DND-41 (cell line): ENCODE measurements around the gene INMT.

Experiments
- ATAC-seq: fragments of 200-7000 bp; cut with Tn5 transposase; 3 replicates; pipeline ENCODE4 v1.9.1; 2021; ENCODE audit warnings: low read depth; ENCODE audit not compliant: insufficient read depth
- DNase-seq: peaks from one replicate; pipeline ENCODE4 v3.0.0-alpha.2; 2020
- H2AFZ ChIP-seq: 2 replicates; pipeline ENCODE4 v1.6.0; 2012; ENCODE audit warnings: low read depth, low read length
- H3K27ac ChIP-seq: 2 replicates; pipeline ENCODE4 v1.5.1; 2012; ENCODE audit warnings: low read length, inconsistent platforms
- H3K27me3 ChIP-seq: fragments of 200-600 bp; sonication (generic); 2 replicates; pipeline ENCODE4 v1.6.0; 2012; ENCODE audit warnings: low read length, mild to moderate bottlenecking, inconsistent platforms; ENCODE audit not compliant: insufficient read depth, poor library complexity
- H3K36me3 ChIP-seq: 2 replicates; pipeline ENCODE4 v1.5.1; 2012; ENCODE audit warnings: low read length, inconsistent platforms; ENCODE audit not compliant: insufficient read depth
- H3K4me1 ChIP-seq: 2 replicates; pipeline ENCODE4 v1.5.1; 2012; ENCODE audit warnings: mild to moderate bottlenecking, low read length; ENCODE audit not compliant: insufficient read depth
- H3K4me2 ChIP-seq: 2 replicates; pipeline ENCODE4 v1.6.0; 2012; ENCODE audit warnings: mild to moderate bottlenecking, moderate library complexity, low read length, inconsistent platforms; ENCODE audit not compliant: insufficient read depth
- H3K4me3 ChIP-seq, 2 experiments: fragments of 200-600 bp in 1 of 2; shearing (Covaris generic) in 1 of 2; 2 replicates each; pipeline ENCODE4 v1.5.1; 2012 to 2016; ENCODE audit warnings: inconsistent platforms in 2 of 2, low read length in 2 of 2, mild to moderate bottlenecking in 2 of 2, low read depth in 1 of 2, moderate library complexity in 1 of 2
- H3K79me2 ChIP-seq: 2 replicates; pipeline ENCODE4 v1.6.0; 2012; ENCODE audit warnings: low read length, inconsistent platforms; ENCODE audit not compliant: insufficient read depth
- H3K9ac ChIP-seq: 2 replicates; pipeline ENCODE4 v1.6.0; 2012; ENCODE audit warnings: low read depth, mild to moderate bottlenecking, inconsistent platforms, low read length, moderate library complexity
- H3K9me3 ChIP-seq: 2 replicates; pipeline ENCODE4 v1.5.1; 2012; ENCODE audit warnings: low read length, moderate library complexity, mild to moderate bottlenecking, inconsistent platforms; ENCODE audit not compliant: insufficient read depth, severe bottlenecking
- H4K20me1 ChIP-seq: 2 replicates; pipeline ENCODE4 v1.6.0; 2012; ENCODE audit warnings: low read length; ENCODE audit not compliant: insufficient read depth
- CTCF ChIP-seq: IDR thresholded peaks from 2 replicates; pipeline ENCODE4 v1.5.1; 2012; ENCODE audit warnings: borderline replicate concordance, low read length, moderate library complexity, mild to moderate bottlenecking; ENCODE audit not compliant: poor library complexity, severe bottlenecking; ENCODE audit errors: extremely low read depth
- EZH2 ChIP-seq: IDR thresholded peaks from 3 replicates; pipeline ENCODE4 v1.6.1; 2012; ENCODE audit warnings: borderline replicate concordance, low read depth, mild to moderate bottlenecking, moderate library complexity, low read length, inconsistent platforms; ENCODE audit not compliant: severe bottlenecking

INMT gene

DNA sequence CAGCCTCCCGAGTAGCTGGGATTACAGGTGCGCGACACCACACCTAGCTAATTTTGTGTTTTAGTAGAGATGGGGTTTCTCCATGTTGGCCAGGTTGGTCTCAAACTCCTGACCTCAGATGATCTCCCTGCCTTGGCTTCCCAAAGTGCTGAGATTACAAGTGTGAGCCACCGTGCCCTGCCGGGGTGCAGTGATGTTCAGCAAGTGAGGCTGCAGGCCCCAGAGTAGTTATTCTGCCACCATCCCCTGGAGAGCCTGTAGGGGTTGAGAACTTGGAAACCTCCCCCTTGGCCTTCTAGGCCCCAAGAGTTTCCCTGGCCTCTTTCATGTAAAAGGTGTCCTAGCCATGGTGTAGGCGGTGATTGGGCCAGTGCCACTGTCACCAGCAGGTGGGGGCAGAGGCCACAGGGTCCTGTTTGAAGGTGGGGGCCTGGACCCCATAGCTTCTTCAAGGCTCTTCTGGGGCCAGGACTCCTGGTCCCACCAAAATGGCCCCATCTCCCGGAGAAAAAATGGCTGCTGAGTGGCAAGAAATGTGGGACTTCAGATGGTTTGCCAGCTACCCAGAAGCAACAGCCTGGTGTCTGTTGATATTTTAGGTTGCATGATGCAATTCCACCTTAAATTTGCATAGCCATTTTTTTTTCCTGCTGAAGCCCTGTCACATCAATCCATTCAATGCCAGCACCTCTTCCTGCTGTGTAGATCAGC is 25.5 kb upstream of the INMT start:
- H3K27ac ChIP-seq, result peak overlapping the region; percentile 89
- DNase-seq, result peak; percentile 53
- H3K79me2 ChIP-seq, result no peaks in the 10 kb centered on the region
- peak overlapping the region; percentile 54 for H3K9ac ChIP-seq
- peak; percentile 3 for ATAC-seq
- no peaks in the 10 kb centered on the region for H4K20me1 ChIP-seq
- H2AFZ ChIP-seq, result peak overlapping the region; percentile 85
- peak overlapping the region; percentile 72 for H3K4me2 ChIP-seq
- no peaks in the 10 kb centered on the region for H3K36me3 ChIP-seq
- H3K4me3 ChIP-seq, result peak overlapping the region in 1 of 2 experiments; percentile 54; a peak in 3 of 4 replicates
- no peaks in the 10 kb centered on the region for H3K9me3 ChIP-seq
- TF ChIP-seq EZH2 (no peak), CTCF (peak; percentile 26)
- H3K27me3 ChIP-seq, result no peaks in the 10 kb centered on the region
- H3K4me1 ChIP-seq, result peaks cover 21% of the 10 kb centered on the region

DNA sequence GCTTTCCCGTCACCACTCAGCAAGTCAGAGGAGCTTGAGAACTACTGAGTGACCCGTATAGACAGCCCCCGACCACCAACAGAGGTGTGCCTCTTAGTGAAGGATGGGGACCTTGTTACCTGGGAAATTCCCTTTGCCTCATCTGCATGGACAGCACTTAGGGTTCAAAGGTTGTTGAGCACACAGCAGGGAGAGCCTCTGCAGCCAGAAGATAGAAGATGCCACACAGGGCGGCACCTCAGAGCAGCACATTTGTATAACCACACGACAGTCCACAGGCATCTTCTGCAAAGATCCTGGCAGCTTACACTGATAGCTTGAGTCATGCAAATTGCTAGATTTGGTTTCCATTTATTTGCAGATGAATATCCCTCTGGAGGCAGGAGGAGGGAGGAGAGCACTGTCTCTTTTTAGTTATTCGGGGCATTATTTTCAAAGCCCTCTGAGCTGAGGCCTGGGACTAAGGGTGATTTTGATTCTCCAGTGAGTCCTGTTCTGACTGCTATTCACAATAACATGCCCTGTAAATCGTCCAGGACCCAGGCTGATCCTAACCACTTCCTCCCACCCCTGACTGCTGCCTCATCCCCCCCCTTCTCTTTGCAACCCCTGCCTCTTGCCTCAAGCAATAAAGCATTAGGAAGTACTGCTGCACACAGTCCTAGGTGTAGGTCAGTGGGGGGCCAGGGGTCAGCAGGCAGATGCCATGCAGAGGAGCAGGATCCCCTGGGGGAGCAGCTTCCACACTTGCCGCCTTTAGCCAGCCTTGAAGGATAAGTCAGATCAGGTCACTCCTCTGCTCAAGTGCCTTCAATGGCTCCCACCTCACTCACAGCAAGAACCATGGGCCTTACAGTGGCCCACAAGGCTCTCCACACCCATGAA is 24.6 kb upstream of the INMT start:
- Histone ChIP-seq H3K27ac (peak overlapping the region; percentile 89), H3K4me2 (peak overlapping the region; percentile 72), H3K4me1 (peaks cover 21% of the 10 kb centered on the region), H3K4me3 (peak overlapping the region in 1 of 2 experiments; percentile 54; a peak in 3 of 4 replicates), H2AFZ (peak overlapping the region; percentile 85), H3K36me3 (no peaks in the 10 kb centered on the region), H3K79me2 (no peaks in the 10 kb centered on the region), H3K9me3 (no peaks in the 10 kb centered on the region), H3K9ac (peak overlapping the region; percentile 54), H4K20me1 (no peaks in the 10 kb centered on the region), H3K27me3 (no peaks in the 10 kb centered on the region)
- peak; percentile 94 for ATAC-seq
- TF ChIP-seq CTCF (no peak), EZH2 (no peak)
- DNase-seq, result peak; percentile 87

DNA sequence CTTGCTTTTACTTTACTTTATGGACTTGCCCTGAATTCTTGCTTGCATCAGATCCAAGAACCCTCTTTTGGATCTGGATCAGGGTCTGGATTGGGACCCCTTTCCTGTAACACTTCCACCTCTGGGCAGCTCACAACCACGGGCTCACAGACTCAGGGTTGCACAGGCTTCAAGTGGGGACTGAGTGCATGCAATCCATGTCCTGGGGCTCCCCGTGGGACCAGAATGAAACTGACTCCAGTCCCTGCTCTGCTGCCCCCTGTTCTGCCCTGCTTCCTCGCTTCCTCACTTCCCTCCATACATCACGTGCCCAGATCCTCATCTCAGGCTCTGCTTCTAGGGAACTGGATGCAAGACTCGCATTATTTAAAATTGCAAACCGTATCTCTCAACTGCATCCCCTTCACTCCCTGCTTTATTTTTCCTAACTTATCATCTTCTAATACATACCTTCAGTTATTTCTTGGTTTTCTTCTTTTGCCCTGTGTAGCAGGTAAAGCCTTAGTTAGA is 23.3 kb upstream of the INMT start:
- no peaks in the 10 kb centered on the region for H4K20me1 ChIP-seq
- ATAC-seq, result no peak

More for the DNA sequence above, 23.3 kb upstream of the INMT start:
- no peaks in the 10 kb centered on the region for H3K27me3 ChIP-seq
- no peak for DNase-seq
- H2AFZ ChIP-seq, result peak overlapping the region; percentile 7; the same call in 1 of the 2 replicates
- no peak for TF ChIP-seq CTCF
- TF ChIP-seq EZH2, result no peak
- no peak overlapping the region for H3K27ac ChIP-seq
- H3K36me3 ChIP-seq, result no peaks in the 10 kb centered on the region
- no peaks in the 10 kb centered on the region for H3K9me3 ChIP-seq
- H3K4me3 ChIP-seq, result no peak overlapping the region
- H3K4me2 ChIP-seq, result no peak overlapping the region
- peaks cover 21% of the 10 kb centered on the region for H3K4me1 ChIP-seq
- no peaks in the 10 kb centered on the region for H3K79me2 ChIP-seq
- H3K9ac ChIP-seq, result no peak overlapping the region
